Neutrophil (primary cell): ENCODE results near the gene FAM193B.

Experiments used
- H3K27ac ChIP-seq: fragments of 200-600 bp; sonication (generic); 2 replicates; pipeline ENCODE4 v1.5.1; 2016; ENCODE audit warnings: mild to moderate bottlenecking, moderate library complexity
- H3K27me3 ChIP-seq: fragments of 200-600 bp; sonication (generic); 2 replicates; pipeline ENCODE4 v1.6.0; 2016; ENCODE audit warnings: mild to moderate bottlenecking
- H3K36me3 ChIP-seq: fragments of 200-600 bp; sonication (generic); 2 replicates; pipeline ENCODE4 v1.5.1; 2017
- H3K4me1 ChIP-seq, 2 experiments: fragments of 200-600 bp in 1 of 2; sonication (generic) in 1 of 2; 1 replicate in 1 of 2; 2 replicates in 1 of 2; pipeline versions ENCODE4 v1.5.1 to v1.6.1; 2013 to 2016; ENCODE audit warnings: low read depth in 1 of 2, low read length in 1 of 2, mild to moderate bottlenecking in 1 of 2, moderate library complexity in 1 of 2; ENCODE audit not compliant: control insufficient read depth in 1 of 2, insufficient read depth in 1 of 2
- H3K4me3 ChIP-seq, 2 experiments: fragments of 200-600 bp in 1 of 2; sonication (generic) in 1 of 2; 1 replicate in 1 of 2; 2 replicates in 1 of 2; pipeline ENCODE4 v1.5.1; 2013 to 2016; ENCODE audit warnings: low read depth in 1 of 2, low read length in 1 of 2, mild to moderate bottlenecking in 1 of 2, moderate library complexity in 1 of 2
- H3K9me3 ChIP-seq: fragments of 200-600 bp; sonication (generic); 2 replicates; pipeline ENCODE4 v1.5.1; 2016
- CTCF ChIP-seq: fragments of 200-600 bp; sonication (generic); IDR thresholded peaks from 2 replicates; pipeline ENCODE4 v1.5.1; 2016; ENCODE audit warnings: antibody characterized with exemption

Gene FAM193B

GRCh38 chr5:177529247-177530203 is 24.8 kb downstream of the FAM193B start:
- H3K27me3 ChIP-seq: no peaks in the 10 kb centered on the region
- no peak overlapping the region for H3K27ac ChIP-seq
- no peaks in the 10 kb centered on the region for H3K9me3 ChIP-seq
- peaks cover 99% of the 10 kb centered on the region for H3K36me3 ChIP-seq
- H3K4me1 ChIP-seq: no peaks in the 10 kb centered on the region
- TF ChIP-seq CTCF: no peak
- H3K4me3 ChIP-seq: no peak overlapping the region

- Histone ChIP-seq H3K27ac (no peak overlapping the region), H3K9me3 (no peaks in the 10 kb centered on the region), H3K36me3 (peaks cover 100% of the 10 kb centered on the region), H3K27me3 (no peaks in the 10 kb centered on the region), H3K4me3 (no peak overlapping the region), H3K4me1 (no peaks in the 10 kb centered on the region)
- no peak for TF ChIP-seq CTCF
Measured at GRCh38 chr5:177528631-177529030, 25.7 kb downstream of the FAM193B start.

- Histone ChIP-seq H3K36me3 (peaks cover 98% of the 10 kb centered on the region), H3K4me3 (no peak overlapping the region), H3K27me3 (no peaks in the 10 kb centered on the region), H3K4me1 (no peaks in the 10 kb centered on the region), H3K27ac (no peak overlapping the region), H3K9me3 (no peaks in the 10 kb centered on the region)
- no peak for TF ChIP-seq CTCF
Measured at GRCh38 chr5:177527595-177527994, 26.8 kb downstream of the FAM193B start.

- Histone ChIP-seq H3K36me3 (peaks cover 94% of the 10 kb centered on the region), H3K4me3 (no peak overlapping the region), H3K27ac (no peak overlapping the region), H3K27me3 (no peaks in the 10 kb centered on the region), H3K9me3 (no peaks in the 10 kb centered on the region), H3K4me1 (no peaks in the 10 kb centered on the region)
- TF ChIP-seq CTCF: no peak
Measured at GRCh38 chr5:177526791-177527190, 27.6 kb downstream of the FAM193B start.

- no peak overlapping the region for H3K4me3 ChIP-seq
- no peak overlapping the region for H3K27ac ChIP-seq
- H3K27me3 ChIP-seq: no peaks in the 10 kb centered on the region
- TF ChIP-seq CTCF: no peak
- no peaks in the 10 kb centered on the region for H3K4me1 ChIP-seq
- no peaks in the 10 kb centered on the region for H3K9me3 ChIP-seq
- peaks cover 94% of the 10 kb centered on the region for H3K36me3 ChIP-seq
Measured at GRCh38 chr5:177526191-177526590, 28.2 kb downstream of the FAM193B start.
